Measurements from ENCODE around the gene COL4A2.

- TF ChIP-seq CTCF (conservative IDR thresholded peaks at IDR 0.05; ENCODE audit: low read depth, low read length), result no peak
- TF ChIP-seq EZH2phosphoT487 (IDR thresholded peaks at IDR 0.05; ENCODE audit: borderline replicate concordance, low read length), result no peak
- no peak for TF ChIP-seq EZH2 (IDR thresholded peaks at IDR 0.05; ENCODE audit: low read length, unreplicated experiment)
Observed at GRCh38 chr13:110470272-110471009, 163.4 kb downstream of the COL4A2 start.
